GM15510 (cell line): ENCODE measurements around the gene NTMT2.

ENCODE experiments used
- POLR2A ChIP-seq: IDR thresholded peaks from 3 replicates; pipeline ENCODE4 v1.6.1; 2011; ENCODE audit warnings: borderline replicate concordance; ENCODE audit not compliant: insufficient read length; ENCODE audit errors: extremely low read depth

The NTMT2 gene

GRCh38 chr1:170145770-170146676 lies at the start of gene NTMT2:
TSS of gene NTMT2 (plus strand) at chr1:170145959. CDS start at chr1:170146108, 149 bp downstream.
- TF ChIP-seq POLR2A: no peak

- TF ChIP-seq POLR2A: no peak
Observed at GRCh38 chr1:170095976-170096748, 49.6 kb upstream of the NTMT2 start.

- no peak for TF ChIP-seq POLR2A
Observed at GRCh38 chr1:170096806-170097340, 48.9 kb upstream of the NTMT2 start.

GRCh38 chr1:170097449-170097948 lies 48.3 kb upstream of the NTMT2 start:
- no peak for TF ChIP-seq POLR2A

GRCh38 chr1:170114906-170115305 lies 30.9 kb upstream of the NTMT2 start:
- TF ChIP-seq POLR2A: no peak

GRCh38 chr1:170122366-170122765 lies 23.4 kb upstream of the NTMT2 start:
- TF ChIP-seq POLR2A: no peak

GRCh38 chr1:170125269-170125668 lies 20.5 kb upstream of the NTMT2 start:
- no peak for TF ChIP-seq POLR2A

GRCh38 chr1:170126696-170127095 lies 19.1 kb upstream of the NTMT2 start:
- TF ChIP-seq POLR2A: no peak

- TF ChIP-seq POLR2A: no peak
Observed at GRCh38 chr1:170131450-170131849, 14.3 kb upstream of the NTMT2 start.

- no peak for TF ChIP-seq POLR2A
Observed at GRCh38 chr1:170131984-170132383, 13.8 kb upstream of the NTMT2 start.

- TF ChIP-seq POLR2A: no peak
Observed at GRCh38 chr1:170133766-170134495, 11.8 kb upstream of the NTMT2 start.

GRCh38 chr1:170134521-170134920 lies 11.2 kb upstream of the NTMT2 start:
- no peak for TF ChIP-seq POLR2A

GRCh38 chr1:170140371-170140770 lies 5.4 kb upstream of the NTMT2 start:
- no peak for TF ChIP-seq POLR2A

GRCh38 chr1:170145061-170145460 lies 698 bp upstream of the NTMT2 start:
- TF ChIP-seq POLR2A: no peak
